ENCODE results near the gene ADGRF4.
"Not testable (repeated sequence)": the region's sequence is repeated elsewhere in the genome, so short reads cannot be mapped to it uniquely, and the experiment has no call there.

Gene ADGRF4

DNA sequence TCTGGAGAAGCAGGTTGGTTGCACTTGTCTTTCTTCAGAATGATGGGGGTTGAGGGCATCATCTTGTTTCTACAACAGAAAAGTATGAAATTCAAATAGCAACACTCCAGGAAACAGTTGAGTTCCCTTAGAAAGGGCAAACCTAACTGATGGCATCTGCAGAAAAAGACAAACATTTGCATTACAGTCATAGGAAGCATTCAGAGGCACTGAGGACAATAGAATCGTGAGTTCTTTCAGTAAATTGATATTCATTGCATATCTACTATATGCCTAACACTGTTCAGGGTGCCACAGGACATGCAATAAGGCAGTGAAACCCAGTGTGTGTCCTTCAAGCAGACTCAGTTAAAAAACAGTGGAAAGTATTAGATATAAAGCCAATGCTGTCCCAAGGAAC is 42.3 kb downstream of the ADGRF4 start:
- no peak for DNase-seq

DNA sequence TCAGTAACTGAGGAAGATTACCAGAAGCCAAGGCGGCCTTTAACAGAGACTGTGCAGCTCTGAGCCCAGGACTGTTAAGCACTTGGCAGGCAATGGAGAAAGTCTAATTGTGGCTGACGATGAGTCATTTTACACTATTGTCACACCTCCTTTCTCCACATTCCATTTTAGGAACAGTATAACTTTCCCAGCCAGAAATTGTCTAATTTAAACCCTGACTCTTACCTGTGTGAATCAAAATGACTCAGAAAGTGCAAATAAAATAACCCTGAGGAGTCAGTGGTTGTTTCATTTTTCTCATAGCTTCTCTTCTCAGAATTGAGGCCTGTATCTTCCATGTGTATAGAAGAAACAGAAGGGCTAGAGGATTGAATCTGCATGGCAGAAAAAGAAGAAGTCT is 43.4 kb downstream of the ADGRF4 start:
- no peak for DNase-seq

DNA sequence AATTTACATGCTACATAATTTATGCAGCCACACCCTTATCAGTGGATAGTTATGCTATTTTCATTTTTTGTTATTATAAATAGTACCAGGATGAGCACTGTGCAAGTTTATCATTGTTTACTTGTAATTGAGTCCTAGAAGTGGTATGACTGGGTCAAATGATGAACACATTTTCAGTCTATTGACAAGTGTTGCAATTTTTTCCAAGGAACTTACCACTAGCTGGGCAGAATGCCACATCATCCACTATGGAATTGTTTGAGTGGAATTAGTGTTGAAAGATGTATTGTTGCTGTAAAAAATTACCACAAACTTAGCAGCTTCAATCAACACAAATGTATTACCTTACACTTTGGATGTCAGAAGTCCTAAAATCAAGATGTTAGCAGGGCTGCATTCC is 45.4 kb downstream of the ADGRF4 start:
- DNase-seq: no peak

DNA sequence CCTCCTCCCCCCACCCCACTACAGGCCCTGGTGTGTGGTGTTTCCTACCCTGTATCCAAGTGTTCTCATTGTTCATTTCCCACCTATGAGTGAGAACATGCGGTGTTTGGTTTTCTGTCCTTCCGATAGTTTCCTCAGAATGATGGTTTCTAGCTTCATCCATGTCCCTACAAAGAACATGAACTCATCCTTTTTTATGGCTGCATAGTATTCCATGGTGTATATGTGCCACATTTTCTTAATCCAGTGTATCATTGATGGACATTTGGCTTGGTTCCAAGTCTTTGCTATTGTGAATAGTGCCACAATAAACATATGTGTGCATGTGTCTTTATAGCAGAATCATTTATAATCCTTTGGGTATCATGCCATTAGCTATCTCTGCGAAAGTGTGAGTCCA is 46.9 kb downstream of the ADGRF4 start:
- not testable (repeated sequence) for DNase-seq

DNA sequence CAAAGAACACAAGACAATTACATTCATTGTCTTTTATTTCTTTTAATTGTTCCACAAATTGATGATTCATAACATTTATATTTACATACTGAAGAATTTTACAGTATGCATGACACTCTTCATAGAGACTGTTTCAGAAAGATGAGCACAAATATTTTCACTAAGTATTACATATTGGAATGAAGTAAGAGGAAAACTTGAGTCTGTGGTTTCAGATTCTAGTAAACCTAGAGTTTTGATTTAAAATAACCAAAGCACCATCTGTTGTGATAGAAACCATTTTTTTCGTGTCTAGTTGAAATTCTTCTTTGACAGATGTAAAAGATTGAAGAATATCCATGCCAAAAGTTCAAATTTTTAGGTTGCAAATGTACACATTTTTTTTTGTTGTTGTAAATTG is 51.4 kb downstream of the ADGRF4 start:
- DNase-seq: no peak

DNA sequence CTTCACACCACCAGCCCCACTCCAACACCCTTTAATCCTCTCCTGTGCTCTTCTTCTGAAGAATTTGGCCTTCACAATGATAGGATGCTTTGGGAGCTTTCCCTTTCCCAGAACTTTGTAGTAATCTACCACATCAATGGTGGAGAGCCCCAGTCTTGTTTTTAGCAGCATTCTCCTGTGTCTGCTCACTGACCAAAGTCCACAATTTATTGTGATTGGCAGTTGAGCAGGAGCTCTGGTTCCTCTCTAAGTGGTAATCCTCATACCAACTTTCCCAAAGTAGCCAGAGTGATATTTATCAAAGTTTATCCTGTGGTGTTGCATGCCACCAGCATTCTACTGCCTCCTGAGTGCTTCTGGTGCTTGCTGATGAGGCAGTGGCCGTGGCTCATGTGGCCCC is 54.4 kb downstream of the ADGRF4 start:
- no peak for DNase-seq

DNA sequence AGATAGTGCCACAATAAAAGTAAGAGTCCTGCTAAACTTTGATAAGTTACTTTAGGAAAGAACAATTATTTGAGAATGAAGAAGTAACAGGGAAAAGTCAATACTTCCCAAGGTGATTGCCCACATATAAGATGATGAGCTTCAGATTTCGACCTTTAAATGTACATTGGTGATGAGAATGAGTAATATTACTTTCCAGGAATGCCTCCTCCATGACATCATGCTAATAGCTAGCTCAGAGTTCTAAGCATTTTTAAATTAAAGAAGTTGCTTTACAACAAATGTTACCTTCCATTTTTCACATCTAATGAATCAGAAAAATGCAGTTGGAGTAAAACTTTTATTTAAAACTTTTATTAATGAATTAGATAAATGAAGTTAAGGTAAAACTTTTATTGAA is 61.0 kb downstream of the ADGRF4 start:
- no peak for DNase-seq

DNA sequence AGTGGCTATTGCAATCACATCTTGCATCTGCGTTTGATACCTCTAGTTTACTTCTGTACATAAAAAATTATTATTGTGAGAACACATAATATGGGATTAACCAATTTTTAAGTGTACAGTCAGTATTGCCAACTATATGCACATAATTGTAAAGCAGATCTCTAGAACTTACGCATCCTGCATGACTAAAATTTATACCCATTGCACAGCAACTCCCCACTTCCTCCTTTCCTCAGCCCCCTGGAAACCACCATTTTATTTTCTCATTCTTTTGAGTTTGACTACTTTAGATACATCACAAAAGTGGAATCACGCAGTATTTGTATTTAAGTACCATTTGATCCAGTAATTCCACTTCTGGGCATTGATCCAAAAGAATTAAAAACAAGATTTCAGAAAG is 64.1 kb downstream of the ADGRF4 start:
- no peak for DNase-seq

DNA sequence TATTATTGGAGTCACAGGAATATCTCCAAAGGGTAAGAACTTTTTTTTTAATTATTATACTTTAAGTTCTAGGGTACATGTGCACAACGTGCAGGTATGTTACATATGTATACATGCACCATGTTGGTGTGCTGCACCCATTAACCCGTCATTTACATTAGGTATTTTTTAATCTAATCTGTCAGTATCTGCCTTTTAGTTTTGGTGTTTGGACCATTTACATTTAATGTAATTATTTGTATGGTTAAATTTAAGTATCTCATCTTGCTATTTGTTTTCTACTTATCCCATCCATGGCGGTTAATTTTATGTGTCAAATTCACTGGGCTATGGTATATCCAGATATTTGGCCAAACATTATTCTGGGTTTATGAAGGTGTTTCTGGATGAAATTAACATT is 68.1 kb downstream of the ADGRF4 start:
- DNase-seq: no peak

DNA sequence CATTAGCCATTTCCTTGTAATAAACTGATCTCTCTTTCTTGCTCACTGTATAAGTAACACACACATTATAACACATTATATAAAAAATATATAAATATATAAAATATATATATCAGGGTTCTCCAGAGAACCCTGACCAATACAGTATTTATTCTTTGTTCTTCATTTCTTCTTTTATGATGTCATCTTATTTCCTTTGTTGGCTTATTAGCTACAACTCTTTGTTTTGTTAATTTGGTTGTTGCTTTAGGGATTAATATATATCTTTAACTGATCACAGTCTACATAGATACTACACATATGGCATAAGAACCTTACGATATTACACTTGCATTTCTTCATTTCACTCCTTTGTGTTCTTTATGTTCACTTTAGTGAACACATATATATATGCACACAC is 68.7 kb downstream of the ADGRF4 start:
- DNase-seq: no peak

DNA sequence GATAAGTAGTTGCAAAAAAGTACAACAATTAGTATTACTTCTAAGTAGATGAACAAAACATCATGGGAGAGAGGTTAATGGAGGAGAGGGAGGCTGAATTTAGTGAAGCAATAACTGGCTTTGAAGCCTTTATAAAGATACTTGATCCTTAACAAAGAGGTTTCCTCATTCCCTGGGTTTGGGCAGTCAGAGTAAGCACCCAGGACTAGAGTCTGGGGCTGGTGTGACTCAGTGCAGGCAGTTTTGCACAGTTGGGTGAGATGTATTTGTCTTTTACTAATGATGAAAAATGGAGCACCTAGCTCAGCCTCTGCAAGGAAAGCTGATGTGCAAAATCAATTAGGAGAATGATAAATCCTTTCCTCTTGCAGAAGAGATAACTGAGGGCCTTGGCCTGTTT is 71.6 kb downstream of the ADGRF4 start:
- DNase-seq: no peak
